ENCODE data around the gene EPHA7.

Gene EPHA7

GRCh38 chr6:93393554-93394074 is 25.7 kb downstream of the EPHA7 start:
- no peak for DNase-seq (ENCODE audit: low read depth)

GRCh38 chr6:93392797-93393196 is 26.6 kb downstream of the EPHA7 start:
- DNase-seq (ENCODE audit: low read depth), result no peak

GRCh38 chr6:93391965-93392364 is 27.4 kb downstream of the EPHA7 start:
- no peak for DNase-seq (ENCODE audit: low read depth)

- no peak for DNase-seq (ENCODE audit: low read depth)
These were observed 30.2 kb downstream of the EPHA7 start for GRCh38 chr6:93389192-93389591.

GRCh38 chr6:93388070-93388469 is 31.3 kb downstream of the EPHA7 start:
- no peak for DNase-seq (ENCODE audit: low read depth)

GRCh38 chr6:93376026-93376540 is 43.3 kb downstream of the EPHA7 start:
- DNase-seq (ENCODE audit: low read depth), result no peak

- DNase-seq (ENCODE audit: low read depth), result no peak
These were observed 45.9 kb downstream of the EPHA7 start for GRCh38 chr6:93373445-93373844.

GRCh38 chr6:93371756-93372155 is 47.6 kb downstream of the EPHA7 start:
- no peak for DNase-seq (ENCODE audit: low read depth)

GRCh38 chr6:93369586-93370134 is 49.7 kb downstream of the EPHA7 start:
- no peak for DNase-seq (ENCODE audit: low read depth)

GRCh38 chr6:93366506-93366905 is 52.9 kb downstream of the EPHA7 start:
- DNase-seq (ENCODE audit: low read depth), result no peak

GRCh38 chr6:93365445-93365844 is 53.9 kb downstream of the EPHA7 start:
- no peak for DNase-seq (ENCODE audit: low read depth)

- no peak for DNase-seq (ENCODE audit: low read depth)
These were observed 60.9 kb downstream of the EPHA7 start for GRCh38 chr6:93358435-93358834.

GRCh38 chr6:93352604-93353003 is 66.8 kb downstream of the EPHA7 start:
- DNase-seq (ENCODE audit: low read depth), result no peak

GRCh38 chr6:93351222-93351621 is 68.1 kb downstream of the EPHA7 start:
- DNase-seq (ENCODE audit: low read depth), result no peak

GRCh38 chr6:93350774-93351173 is 68.6 kb downstream of the EPHA7 start:
- DNase-seq (ENCODE audit: low read depth), result no peak

GRCh38 chr6:93344333-93344835 is 75.0 kb downstream of the EPHA7 start:
- no peak for DNase-seq (ENCODE audit: low read depth)

GRCh38 chr6:93343476-93343875 is 75.9 kb downstream of the EPHA7 start:
- DNase-seq (ENCODE audit: low read depth), result no peak

- no peak for DNase-seq (ENCODE audit: low read depth)
These were observed 77.3 kb downstream of the EPHA7 start for GRCh38 chr6:93341900-93342613.

GRCh38 chr6:93337772-93338394 is 81.5 kb downstream of the EPHA7 start:
- no peak for DNase-seq (ENCODE audit: low read depth)

- DNase-seq (ENCODE audit: low read depth), result no peak
These were observed 82.3 kb downstream of the EPHA7 start for GRCh38 chr6:93337014-93337413.

- DNase-seq (ENCODE audit: low read depth), result no peak
These were observed 89.9 kb downstream of the EPHA7 start for GRCh38 chr6:93329301-93330000.

GRCh38 chr6:93327857-93328256 is 91.5 kb downstream of the EPHA7 start:
- no peak for DNase-seq (ENCODE audit: low read depth)

Data from stimulated activated CD4-positive, alpha-beta T cell treated with anti-CD3 and anti-CD28 coated beads, Interleukin-2, amount 100 ng/mL, for 4 hours (primary cell).